Measurements from ENCODE around the gene DTHD1. TPM values are rescaled to one million over a fixed set of nuclear protein-coding genes. Genes with fewer than 3 reads are reported as not detected.

Gene DTHD1
- total RNA-seq, 2 experiments from 2014 or later = 0.17 to 0.25 TPM

- Mint-ChIP-seq H3K27me3 (ENCODE audit: low read depth) (peaks cover 2% of the 10 kb centered on the region), H3K36me3 (ENCODE audit: low read depth) (no peaks in the 10 kb centered on the region), H3K4me3 (no peak overlapping the region), H3K4me1 (ENCODE audit: low read depth) (peaks cover 32% of the 10 kb centered on the region), H3K27ac (no peak overlapping the region), H3K9me3 (no peaks in the 10 kb centered on the region)
- no peak for DNase-seq
- CTCF ChIA-PET = no interaction called here
- intact Hi-C loops (cut with micrococcal nuclease) = no loop called here
Measured at GRCh38 chr4:36278789-36279188, 2.6 kb upstream of the DTHD1 start.

DNA sequence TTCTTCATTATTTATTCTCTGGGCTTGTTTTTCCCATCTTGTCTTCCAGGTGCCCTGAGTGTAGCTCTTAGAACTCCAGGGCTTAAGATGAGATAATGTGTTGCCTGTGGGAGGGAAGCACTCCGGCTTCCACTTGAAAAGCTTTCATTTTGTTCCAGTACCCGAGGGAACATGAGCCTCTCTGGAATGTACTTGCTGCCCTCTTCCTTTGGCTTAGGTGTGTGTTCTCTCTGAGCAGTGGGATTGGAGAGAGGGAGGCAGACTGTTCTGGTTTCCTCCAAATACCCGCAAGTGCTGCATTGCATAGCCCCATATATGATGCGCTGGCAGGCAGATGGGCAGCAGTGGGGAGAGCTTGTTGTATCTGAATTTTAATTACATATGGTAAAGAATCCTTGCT lies 861 bp upstream of the DTHD1 start:
- no peaks in the 10 kb centered on the region for H3K36me3 Mint-ChIP-seq (ENCODE audit: low read depth)
- no peak for DNase-seq
- H3K27me3 Mint-ChIP-seq (ENCODE audit: low read depth) = peaks cover 2% of the 10 kb centered on the region
- no peak overlapping the region for H3K27ac Mint-ChIP-seq
- H3K9me3 Mint-ChIP-seq = no peaks in the 10 kb centered on the region
- intact Hi-C loops (cut with micrococcal nuclease) = no loop called here
- H3K4me3 Mint-ChIP-seq = no peak overlapping the region
- peaks cover 39% of the 10 kb centered on the region for H3K4me1 Mint-ChIP-seq (ENCODE audit: low read depth)
- CTCF ChIA-PET = interaction anchor here (0.6 to 1.1 kb wide), 3 partner anchors 22 to 119 kb away, joined by 3 read pairs; no protein-coding TSS in a partner anchor

- H3K27me3 Mint-ChIP-seq (ENCODE audit: low read depth) = peaks cover 2% of the 10 kb centered on the region
- no peaks in the 10 kb centered on the region for H3K9me3 Mint-ChIP-seq
- DNase-seq = no peak
- no peak overlapping the region for H3K4me3 Mint-ChIP-seq
- intact Hi-C loops (cut with micrococcal nuclease) = no loop called here
- H3K4me1 Mint-ChIP-seq (ENCODE audit: low read depth) = peaks cover 47% of the 10 kb centered on the region
- H3K36me3 Mint-ChIP-seq (ENCODE audit: low read depth) = no peaks in the 10 kb centered on the region
- CTCF ChIA-PET = no interaction called here
- H3K27ac Mint-ChIP-seq = no peak overlapping the region
Measured at GRCh38 chr4:36282503-36283030, 1.2 kb downstream of the DTHD1 start.

GRCh38 chr4:36283912-36284465 lies 2.6 kb downstream of the DTHD1 start:
- no peak overlapping the region for H3K27ac Mint-ChIP-seq
- peaks cover 2% of the 10 kb centered on the region for H3K27me3 Mint-ChIP-seq (ENCODE audit: low read depth)
- peaks cover 42% of the 10 kb centered on the region for H3K4me1 Mint-ChIP-seq (ENCODE audit: low read depth)
- intact Hi-C loops (cut with micrococcal nuclease) = no loop called here
- no peaks in the 10 kb centered on the region for H3K36me3 Mint-ChIP-seq (ENCODE audit: low read depth)
- no peak overlapping the region for H3K4me3 Mint-ChIP-seq
- no peaks in the 10 kb centered on the region for H3K9me3 Mint-ChIP-seq
- DNase-seq = no peak
- CTCF ChIA-PET = interaction anchor here (1.1 to 1.7 kb wide), 3 partner anchors 25 to 114 kb away, joined by 3 to 7 read pairs (median 4); no protein-coding TSS in a partner anchor

GRCh38 chr4:36285784-36286480 lies 4.5 kb downstream of the DTHD1 start:
- H3K36me3 Mint-ChIP-seq (ENCODE audit: low read depth) = no peaks in the 10 kb centered on the region
- no peaks in the 10 kb centered on the region for H3K9me3 Mint-ChIP-seq
- peak overlapping the region; percentile 85 for H3K27ac Mint-ChIP-seq
- H3K27me3 Mint-ChIP-seq (ENCODE audit: low read depth) = no peaks in the 10 kb centered on the region
- DNase-seq = peak; percentile 79
- intact Hi-C loops (cut with micrococcal nuclease) = loop anchor here (1.0 to 2.0 kb wide), 14 partner anchors 17 to 1845 kb away; partner anchors contain the start of gene ARAP2
- CTCF ChIA-PET = interaction anchor here (0.6 to 1.7 kb wide), 7 partner anchors 18 to 112 kb away, joined by 3 to 7 read pairs (median 4); partner anchors contain the start of gene ARAP2
- peaks cover 32% of the 10 kb centered on the region for H3K4me1 Mint-ChIP-seq (ENCODE audit: low read depth)
- H3K4me3 Mint-ChIP-seq = peak overlapping the region; percentile 22

GRCh38 chr4:36286481-36286871 lies 5.1 kb downstream of the DTHD1 start:
- H3K36me3 Mint-ChIP-seq (ENCODE audit: low read depth) = no peaks in the 10 kb centered on the region
- H3K9me3 Mint-ChIP-seq = no peaks in the 10 kb centered on the region
- intact Hi-C loops (cut with micrococcal nuclease) = loop anchor here (1.0 to 2.0 kb wide), 14 partner anchors 16 to 1845 kb away; partner anchors contain the start of gene ARAP2
- CTCF ChIA-PET = interaction anchor here (1.3 to 1.5 kb wide), 3 partner anchors 19 to 42 kb away, joined by 4 to 7 read pairs (median 5); partner anchors contain the start of gene ARAP2
- DNase-seq = no peak
- peak overlapping the region; percentile 66 for H3K27ac Mint-ChIP-seq
- H3K27me3 Mint-ChIP-seq (ENCODE audit: low read depth) = no peaks in the 10 kb centered on the region
- peak overlapping the region; percentile 22 for H3K4me3 Mint-ChIP-seq
- peaks cover 30% of the 10 kb centered on the region for H3K4me1 Mint-ChIP-seq (ENCODE audit: low read depth)

- intact Hi-C loops (cut with micrococcal nuclease) = no loop called here
- Mint-ChIP-seq H3K4me3 (no peak overlapping the region), H3K27me3 (ENCODE audit: low read depth) (no peaks in the 10 kb centered on the region), H3K9me3 (no peaks in the 10 kb centered on the region), H3K4me1 (ENCODE audit: low read depth) (peaks cover 28% of the 10 kb centered on the region), H3K27ac (no peak overlapping the region), H3K36me3 (ENCODE audit: low read depth) (no peaks in the 10 kb centered on the region)
- CTCF ChIA-PET = interaction anchor here (1.2 kb wide), 2 partner anchors 51 to 111 kb away, joined by 3 to 5 read pairs; no protein-coding TSS in a partner anchor
- no peak for DNase-seq
Measured at GRCh38 chr4:36288731-36289426, 7.5 kb downstream of the DTHD1 start.

GRCh38 chr4:36290641-36291040 lies 9.2 kb downstream of the DTHD1 start:
- Mint-ChIP-seq H3K4me3 (no peak overlapping the region), H3K27ac (no peak overlapping the region)

GRCh38 chr4:36292556-36293188 lies 11.3 kb downstream of the DTHD1 start:
- Mint-ChIP-seq H3K36me3 (ENCODE audit: low read depth) (no peaks in the 10 kb centered on the region), H3K9me3 (no peaks in the 10 kb centered on the region), H3K4me1 (ENCODE audit: low read depth) (peaks cover 4% of the 10 kb centered on the region), H3K27ac (no peak overlapping the region), H3K27me3 (ENCODE audit: low read depth) (no peaks in the 10 kb centered on the region), H3K4me3 (no peak overlapping the region)
- CTCF ChIA-PET = no interaction called here
- intact Hi-C loops (cut with micrococcal nuclease) = no loop called here
- DNase-seq = no peak

More at GRCh38 chr4:36290641-36291040, 9.2 kb downstream of the DTHD1 start:
- Mint-ChIP-seq H3K4me1 (ENCODE audit: low read depth) (peaks cover 20% of the 10 kb centered on the region), H3K9me3 (no peaks in the 10 kb centered on the region), H3K27me3 (ENCODE audit: low read depth) (no peaks in the 10 kb centered on the region), H3K36me3 (ENCODE audit: low read depth) (no peaks in the 10 kb centered on the region)
- CTCF ChIA-PET = interaction anchor here (0.6 to 1.6 kb wide), 2 partner anchors 25 to 114 kb away, joined by 3 to 6 read pairs; no protein-coding TSS in a partner anchor
- intact Hi-C loops (cut with micrococcal nuclease) = no loop called here
- no peak for DNase-seq

DNA sequence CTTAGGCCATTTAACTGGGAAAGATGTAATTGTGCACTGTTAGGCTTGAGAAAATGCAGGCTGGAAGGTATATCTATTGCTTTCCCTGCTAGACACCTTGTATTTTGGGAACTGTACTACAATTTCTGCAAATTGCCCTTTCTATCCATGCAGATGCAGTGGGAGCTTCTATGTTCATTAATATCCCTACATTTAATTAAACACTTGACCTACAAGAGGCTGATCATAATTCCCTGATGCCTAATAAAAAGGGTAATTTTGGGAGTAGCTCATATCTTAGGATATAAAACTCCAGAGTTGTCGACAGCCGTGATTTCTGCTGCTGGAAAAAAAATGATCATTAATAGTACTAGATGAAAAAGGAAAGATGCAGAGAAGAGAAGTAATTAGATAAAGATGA lies 19.7 kb downstream of the DTHD1 start:
- intact Hi-C loops (cut with micrococcal nuclease) = no loop called here
- H3K9me3 Mint-ChIP-seq = no peaks in the 10 kb centered on the region
- H3K36me3 Mint-ChIP-seq (ENCODE audit: low read depth) = no peaks in the 10 kb centered on the region
- no peaks in the 10 kb centered on the region for H3K27me3 Mint-ChIP-seq (ENCODE audit: low read depth)
- peaks cover 8% of the 10 kb centered on the region for H3K4me1 Mint-ChIP-seq (ENCODE audit: low read depth)
- H3K27ac Mint-ChIP-seq = no peak overlapping the region
- H3K4me3 Mint-ChIP-seq = no peak overlapping the region
- DNase-seq = no peak
- CTCF ChIA-PET = no interaction called here

DNA sequence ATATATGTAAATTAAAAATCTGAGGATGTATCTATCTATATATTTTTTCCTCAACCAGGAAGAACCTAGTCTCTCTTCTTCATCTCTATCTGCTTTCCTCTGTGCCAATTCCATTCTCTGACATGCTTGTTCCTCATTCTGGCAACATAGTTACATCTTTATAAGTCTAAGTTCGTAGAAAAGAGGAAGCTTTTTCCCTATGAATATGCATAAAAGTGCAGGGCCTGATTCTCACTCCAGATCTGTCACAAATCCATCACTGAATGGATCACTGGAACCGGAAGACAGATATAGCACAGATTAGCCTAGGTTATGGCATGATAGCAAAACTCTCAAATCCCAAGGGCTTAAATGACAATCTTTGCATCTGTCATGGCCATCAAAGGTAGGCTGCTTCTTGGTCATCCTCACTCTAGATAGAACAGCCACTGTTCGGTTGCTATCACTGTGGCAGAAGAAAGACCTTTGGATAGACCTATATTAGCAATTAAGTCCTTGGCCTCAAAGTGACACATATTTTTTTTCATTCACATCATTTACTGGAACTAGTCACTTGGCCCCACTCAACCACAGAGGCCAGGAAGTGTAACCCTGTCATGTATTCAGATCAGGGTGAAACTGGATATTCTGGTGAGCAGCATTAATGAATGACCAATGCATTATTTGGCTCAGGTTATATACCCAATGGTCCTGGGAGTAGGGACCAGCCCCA lies 22.2 kb downstream of the DTHD1 start:
- intact Hi-C loops (cut with micrococcal nuclease) = loop anchor here (2.0 kb wide), 1 partner anchor 17 kb away; no protein-coding TSS in a partner anchor
- Mint-ChIP-seq H3K4me3 (no peak overlapping the region), H3K27me3 (ENCODE audit: low read depth) (no peaks in the 10 kb centered on the region), H3K36me3 (ENCODE audit: low read depth) (no peaks in the 10 kb centered on the region), H3K9me3 (no peaks in the 10 kb centered on the region), H3K4me1 (ENCODE audit: low read depth) (peaks cover 8% of the 10 kb centered on the region), H3K27ac (no peak overlapping the region)
- CTCF ChIA-PET = no interaction called here
- peak; percentile 27 for DNase-seq

Measured in activated naive CD4-positive, alpha-beta T cell treated with anti-CD3 and anti-CD28 coated beads for 36 hours (primary cell).